GM12872 (cell line): ENCODE results near the gene USF1.

Experiments used
- TF ChIP-seq, protein P1 (sequence below): IDR thresholded peaks from 3 replicates; pipeline ENCODE4 v1.5.1; 2011; ENCODE audit warnings: low read depth, mild to moderate bottlenecking, low read length, moderate library complexity; ENCODE audit not compliant: insufficient read depth

USF1 gene

DNA sequence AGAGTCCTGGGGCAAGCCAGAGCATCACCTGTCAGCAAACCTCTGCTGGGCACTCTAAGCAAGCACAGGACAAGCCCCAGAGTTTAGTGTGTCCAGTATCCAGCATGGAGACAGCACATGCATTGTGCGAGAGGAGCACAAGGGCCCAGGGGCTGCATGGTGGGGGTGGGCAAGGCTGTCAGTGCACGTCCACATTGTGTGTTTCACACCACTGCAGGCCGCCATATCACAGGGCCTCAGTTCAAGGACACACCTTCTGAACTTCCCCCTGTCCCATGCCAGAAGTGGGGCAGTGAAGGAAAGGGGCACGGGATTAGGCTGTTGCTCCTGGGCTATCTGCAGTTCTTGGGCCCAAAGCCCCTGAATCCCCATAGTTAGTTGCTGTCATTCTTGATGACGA, 6.2 kb downstream of the USF1 start:
- TF ChIP-seq, protein P1, sequence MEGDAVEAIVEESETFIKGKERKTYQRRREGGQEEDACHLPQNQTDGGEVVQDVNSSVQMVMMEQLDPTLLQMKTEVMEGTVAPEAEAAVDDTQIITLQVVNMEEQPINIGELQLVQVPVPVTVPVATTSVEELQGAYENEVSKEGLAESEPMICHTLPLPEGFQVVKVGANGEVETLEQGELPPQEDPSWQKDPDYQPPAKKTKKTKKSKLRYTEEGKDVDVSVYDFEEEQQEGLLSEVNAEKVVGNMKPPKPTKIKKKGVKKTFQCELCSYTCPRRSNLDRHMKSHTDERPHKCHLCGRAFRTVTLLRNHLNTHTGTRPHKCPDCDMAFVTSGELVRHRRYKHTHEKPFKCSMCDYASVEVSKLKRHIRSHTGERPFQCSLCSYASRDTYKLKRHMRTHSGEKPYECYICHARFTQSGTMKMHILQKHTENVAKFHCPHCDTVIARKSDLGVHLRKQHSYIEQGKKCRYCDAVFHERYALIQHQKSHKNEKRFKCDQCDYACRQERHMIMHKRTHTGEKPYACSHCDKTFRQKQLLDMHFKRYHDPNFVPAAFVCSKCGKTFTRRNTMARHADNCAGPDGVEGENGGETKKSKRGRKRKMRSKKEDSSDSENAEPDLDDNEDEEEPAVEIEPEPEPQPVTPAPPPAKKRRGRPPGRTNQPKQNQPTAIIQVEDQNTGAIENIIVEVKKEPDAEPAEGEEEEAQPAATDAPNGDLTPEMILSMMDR, result no peak

DNA sequence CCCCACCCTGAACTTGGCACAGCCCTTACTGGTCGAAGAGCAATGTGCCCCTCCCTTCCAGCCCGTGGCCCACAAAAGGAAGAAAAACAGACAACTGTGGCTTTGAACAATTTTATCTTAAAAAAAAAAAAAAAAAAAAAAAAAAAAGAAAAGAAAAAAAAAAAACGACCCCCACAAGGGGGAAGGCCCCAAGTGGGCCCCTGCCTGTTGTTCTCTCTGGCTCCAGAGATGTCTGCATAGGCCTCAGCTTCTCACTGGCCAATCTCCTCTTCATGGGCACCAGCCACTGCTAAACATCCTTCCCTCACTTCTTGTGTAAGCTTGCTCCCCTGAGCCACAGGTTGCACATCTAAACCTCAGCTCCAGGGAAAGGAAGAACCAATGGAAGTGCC, 6.6 kb downstream of the USF1 start:
- TF ChIP-seq, protein P1, result no peak

DNA sequence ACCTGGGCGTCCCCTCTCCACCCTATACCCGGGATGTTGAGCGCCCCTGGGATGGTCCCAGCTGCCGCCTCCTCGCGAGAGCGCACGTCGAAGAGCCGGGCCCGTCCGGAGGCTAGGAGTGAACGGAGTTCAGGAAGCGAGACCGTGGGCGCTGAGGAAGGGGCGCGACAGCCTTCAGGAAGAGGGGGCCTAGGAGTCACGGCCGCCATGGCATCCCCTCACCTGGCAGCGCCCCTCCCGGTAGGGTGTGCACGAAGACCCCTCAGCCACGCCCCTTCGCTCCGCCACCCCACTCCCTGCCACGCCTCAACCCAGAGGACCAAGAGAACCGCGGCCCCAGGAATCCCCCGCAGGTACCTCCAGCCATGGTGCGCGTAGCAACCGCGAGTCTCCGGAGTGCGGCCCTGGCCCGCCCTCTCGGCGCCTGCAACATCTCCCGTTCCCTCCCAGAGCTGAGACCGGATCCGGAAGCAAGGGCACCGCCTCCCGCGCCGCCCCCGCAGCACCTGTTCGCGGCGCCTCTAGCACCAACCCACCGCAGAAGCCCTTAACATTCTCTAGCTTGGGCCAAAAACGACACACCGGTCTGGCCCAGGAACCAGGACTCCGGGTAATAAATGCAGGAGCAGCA, 7.1 kb downstream of the USF1 start, which contains the start of gene TSTD1:
TSTD1 (minus strand) TSS at position 442 of the 631 bp plus-strand sequence; CDS start at position 367, 75 bp downstream.
- TF ChIP-seq, protein P1, result 0 out of 3 replicates have a peak, but pooled peaks have one; percentile 3

DNA sequence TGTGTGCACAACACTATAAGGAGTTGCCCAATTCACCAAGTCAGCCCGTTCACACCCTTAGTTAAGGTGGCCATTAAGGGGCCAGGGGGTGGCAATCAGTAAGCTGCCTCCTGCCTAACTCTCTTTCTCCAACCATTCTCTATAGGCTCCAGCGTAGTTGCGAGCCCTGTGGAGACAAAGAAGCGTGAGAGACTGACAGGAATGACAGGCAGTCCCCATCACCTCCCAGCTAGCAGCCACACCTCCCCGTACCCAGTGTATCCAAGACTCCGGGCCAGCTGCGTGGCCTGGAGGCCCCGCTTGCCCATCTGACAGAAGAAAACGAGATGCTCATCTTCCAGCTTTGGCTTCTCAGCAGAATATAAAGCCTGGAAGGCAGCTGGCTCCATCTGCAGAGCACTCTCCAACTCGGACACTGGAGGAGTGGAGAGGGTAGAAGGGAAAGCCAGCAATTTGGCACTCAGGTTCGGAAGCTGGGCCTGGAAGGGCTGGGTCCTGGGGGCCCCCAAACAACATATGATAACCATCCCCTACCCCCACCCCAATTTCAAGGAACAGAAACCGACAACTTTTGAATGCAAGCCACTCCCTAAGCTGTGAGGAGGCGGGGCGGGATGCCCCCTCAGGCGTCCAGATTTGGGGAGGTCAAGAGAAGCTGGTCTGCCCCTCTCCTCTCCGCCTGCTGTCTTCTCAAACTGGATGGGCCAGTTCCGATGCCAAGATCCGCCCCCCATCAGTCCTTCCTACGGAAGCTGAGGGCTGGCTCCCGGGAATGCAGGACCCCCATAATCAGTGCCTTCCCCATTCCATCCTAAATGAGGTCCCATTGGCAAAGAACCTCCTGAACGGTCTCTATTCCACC, 7.9 kb downstream of the USF1 start:
- TF ChIP-seq, protein P1, result no peak

DNA sequence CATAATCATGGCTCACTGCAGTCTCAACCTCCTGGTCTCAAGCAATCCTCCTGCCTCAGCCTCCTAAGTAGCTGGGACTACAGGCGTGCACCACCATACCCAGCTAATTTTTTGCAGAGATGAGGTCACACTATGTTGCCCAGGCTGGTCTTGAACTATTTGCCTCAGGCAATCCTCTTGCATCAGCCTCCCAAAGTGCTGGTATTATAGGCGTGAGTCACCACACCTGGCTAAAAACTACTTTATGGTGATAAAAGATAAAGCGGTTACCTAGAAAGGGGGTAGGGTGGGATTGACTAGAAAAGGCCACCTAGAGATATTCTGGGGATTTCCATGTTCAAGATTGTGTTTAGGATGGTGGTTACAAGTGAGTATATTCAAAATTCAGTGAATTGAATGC, 12.0 kb downstream of the USF1 start:
- TF ChIP-seq, protein P1, result no peak

DNA sequence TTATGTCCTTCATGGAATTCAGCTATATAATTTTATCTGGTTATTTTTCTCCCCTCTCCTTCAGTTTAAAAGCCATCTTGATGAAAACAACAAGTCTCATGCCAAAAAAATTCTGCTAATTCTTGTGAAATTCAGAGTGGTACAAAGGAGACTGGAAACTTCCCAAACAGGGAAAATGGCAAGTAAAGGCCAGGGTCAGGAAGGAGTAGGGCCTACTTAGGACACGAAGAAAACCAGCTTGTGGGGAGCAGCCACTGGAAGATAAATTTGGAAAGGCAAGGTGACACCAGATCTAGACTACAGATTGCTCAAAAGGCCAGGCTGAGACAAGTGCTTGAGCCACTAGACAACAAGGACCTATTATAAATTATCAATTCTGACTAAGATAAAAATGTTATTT, 13.4 kb downstream of the USF1 start:
- TF ChIP-seq, protein P1, result no peak

DNA sequence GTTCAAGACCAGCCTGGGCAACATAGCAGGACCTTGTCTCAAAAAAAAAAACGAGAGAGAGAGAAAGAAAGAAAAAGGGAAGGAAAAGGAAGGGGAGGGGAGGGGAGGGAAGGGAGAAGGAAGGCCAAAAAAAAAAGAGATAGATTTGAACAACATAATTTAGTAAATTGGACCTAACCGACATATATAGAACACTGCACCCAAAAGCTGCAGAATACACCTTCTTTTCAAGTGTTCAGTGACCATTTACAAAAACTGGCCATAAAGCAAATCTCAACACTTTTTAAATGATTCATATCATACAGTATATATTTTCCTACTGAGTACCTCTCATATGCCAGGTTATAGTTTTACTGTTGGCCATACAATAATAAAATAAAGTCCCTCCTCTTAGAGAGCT, 13.9 kb downstream of the USF1 start:
- TF ChIP-seq, protein P1, result no peak
